ENCODE measurements around the gene NMRK1. TPM values are rescaled to one million over a fixed set of nuclear protein-coding genes. Genes with fewer than 3 reads are reported as not detected.

The NMRK1 gene
- 26.1 TPM for total RNA-seq
- 126 TPM for polyA plus RNA-seq
- long read RNA-seq, donor 1, partial matches to known transcripts = 0 of 2 reads
- long read RNA-seq, donor 1, other reads (novel, unspliced or antisense) = 0 of 2 reads
- long read RNA-seq, donor 2 = 0 reads
- long read RNA-seq, donor 3, transcript NMRK1-201 (9 exons, 1,185 nt) = major isoform, 9 of 17 reads
- long read RNA-seq, donor 3, partial matches to known transcripts = 0 of 17 reads
- long read RNA-seq, donor 3, other reads (novel, unspliced or antisense) = 0 of 17 reads
- long read RNA-seq, donor 4, partial matches to known transcripts = 0 of 7 reads
- long read RNA-seq, donor 4, other reads (novel, unspliced or antisense) = 0 of 7 reads
- long read RNA-seq, donor 5, transcript NMRK1-201 (9 exons, 1,185 nt) = major isoform, 8 of 19 reads
- long read RNA-seq, donor 5, partial matches to known transcripts = 5 of 19 reads
- long read RNA-seq, donor 5, other reads (novel, unspliced or antisense) = 0 of 19 reads
- long read RNA-seq, donor 6, transcript NMRK1-202 (8 exons, 1,121 nt) = major isoform, 5 of 9 reads
- long read RNA-seq, donor 6, partial matches to known transcripts = 0 of 9 reads
- long read RNA-seq, donor 6, other reads (novel, unspliced or antisense) = 0 of 9 reads
- long read RNA-seq, donor 7, transcript NMRK1-201 (9 exons, 1,185 nt) = major isoform, 5 of 9 reads
- long read RNA-seq, donor 7, partial matches to known transcripts = 0 of 9 reads
- long read RNA-seq, donor 7, other reads (novel, unspliced or antisense) = 0 of 9 reads
- long read RNA-seq, donor 8, transcript NMRK1-201 (9 exons, 1,185 nt) = major isoform, 5 of 8 reads
- long read RNA-seq, donor 8, partial matches to known transcripts = 0 of 8 reads
- long read RNA-seq, donor 8, other reads (novel, unspliced or antisense) = 0 of 8 reads
- long read RNA-seq, donor 9, transcript NMRK1-201 (9 exons, 1,185 nt) = major isoform, 5 of 40 reads
- long read RNA-seq, donor 9, partial matches to known transcripts = 0 of 40 reads
- long read RNA-seq, donor 9, other reads (novel, unspliced or antisense) = 33 of 40 reads
- long read RNA-seq, donor 10, transcript NMRK1-201 (9 exons, 1,185 nt) = major isoform, 5 of 10 reads
- long read RNA-seq, donor 10, partial matches to known transcripts = 0 of 10 reads
- long read RNA-seq, donor 10, other reads (novel, unspliced or antisense) = 0 of 10 reads

DNA sequence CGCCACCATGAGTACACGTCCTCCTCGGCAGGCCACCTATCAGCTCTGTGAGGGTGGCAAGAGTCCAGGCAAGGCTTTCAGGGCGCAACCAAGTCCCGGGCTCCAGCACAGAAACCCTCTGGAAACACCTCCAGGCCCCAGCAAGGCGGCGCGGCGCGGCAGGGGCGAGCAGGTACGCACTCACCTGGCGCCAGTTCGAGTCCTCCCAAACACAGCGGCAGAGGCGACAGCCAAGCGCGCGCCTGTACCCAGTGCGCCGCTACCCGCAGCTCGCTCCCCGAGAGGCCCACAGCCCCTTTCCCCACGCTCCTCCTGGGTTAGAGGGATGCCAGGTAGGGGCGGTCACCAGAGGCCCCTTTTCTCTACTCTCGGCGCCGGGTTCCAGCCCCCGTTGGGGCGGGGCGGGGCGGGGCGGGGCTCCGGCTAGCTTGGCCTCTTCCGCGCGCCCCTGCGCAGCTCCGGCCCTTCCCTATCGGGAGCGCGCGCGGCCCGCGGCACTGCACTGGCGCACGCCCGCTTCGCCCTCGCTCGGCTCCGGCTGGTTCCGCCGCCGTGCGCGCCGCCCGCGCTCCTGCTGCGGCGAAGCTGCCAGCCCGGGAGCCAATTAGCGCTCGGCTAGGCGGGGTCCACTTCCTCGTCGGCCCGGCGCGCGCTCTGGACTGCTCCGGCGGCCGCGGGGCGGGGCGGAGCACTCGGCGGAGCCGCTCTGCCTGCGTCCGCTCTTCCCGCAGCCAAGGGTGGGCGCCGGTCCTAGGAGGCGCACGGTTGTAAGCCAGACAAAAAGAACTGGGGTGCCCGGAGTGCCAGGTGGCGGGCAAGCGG is at the start of gene NMRK1, which contains the start of gene OSTF1:
NMRK1 (minus strand) TSS at position 332 of the 822 bp plus-strand sequence. CDS start 5,040 bp downstream, outside the sequence.
OSTF1 (plus strand) TSS at position 691 of the 822 bp plus-strand sequence. CDS start 179 bp downstream, outside the sequence.
- DNase-seq (ENCODE audit: low read depth in 6 of 9, low spot score in 9 of 9) = peak; percentile 66 to 97 (median 92)
- peak within 1 kb of the TSS; percentile 91 to 97 for H3K4me3 ChIP-seq (ENCODE audit: low read length in 2 of 2)
- under 1% methylated on average over 93 of the region's 93 CpGs for WGBS

GRCh38 chr9:75134495-75134894 is 46.5 kb upstream of the NMRK1 start:
- H3K36me3 ChIP-seq (ENCODE audit: control insufficient read depth in 2 of 2, insufficient read depth in 2 of 2, low read length in 1 of 2) = peaks cover 18 to 56% of the 10 kb centered on the region in 2 donors

More for the DNA sequence above, at the start of gene NMRK1, which contains the start of gene OSTF1:
- no peaks in the 10 kb centered on the region for H3K9me3 ChIP-seq (ENCODE audit: control insufficient read depth in 2 of 2, insufficient read depth in 1 of 2, low read length in 1 of 2)
- no peaks in the 10 kb centered on the region for H3K27me3 ChIP-seq (ENCODE audit: control insufficient read depth in 2 of 2, insufficient read depth in 1 of 2, low read length in 1 of 2)
- peak within 1 kb of the TSS; percentile 95 to 98 for H3K27ac ChIP-seq (ENCODE audit: low read depth in 1 of 2, low read length in 1 of 2)
- peaks cover 11 to 15% of the 10 kb centered on the region in 2 donors for H3K4me1 ChIP-seq (ENCODE audit: control insufficient read depth in 2 of 2, insufficient read depth in 2 of 2, low read length in 2 of 2)
- no peaks in the 10 kb centered on the region for H3K36me3 ChIP-seq (ENCODE audit: control insufficient read depth in 2 of 2, insufficient read depth in 2 of 2, low read length in 1 of 2)

DNA sequence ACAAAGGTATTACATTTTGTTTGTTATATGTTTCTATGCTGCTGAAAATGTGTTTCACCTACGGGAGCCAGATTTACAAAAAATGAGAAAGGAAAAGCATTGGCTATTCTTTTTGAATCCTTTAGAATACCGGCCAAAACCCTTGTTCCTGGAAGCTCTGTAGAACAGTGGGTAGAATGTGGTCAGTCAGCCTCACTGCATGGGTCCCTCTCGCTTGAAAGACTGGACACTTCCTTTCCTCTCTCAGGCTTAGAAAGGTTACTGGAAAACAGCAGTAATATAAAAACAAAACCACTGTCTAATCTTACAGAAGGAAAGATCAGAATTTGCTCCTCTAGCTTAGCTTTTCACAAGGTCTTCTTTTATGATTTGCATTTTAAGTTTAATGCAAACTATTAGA is 45.4 kb upstream of the NMRK1 start:
- H3K4me1 ChIP-seq (ENCODE audit: control insufficient read depth in 2 of 2, insufficient read depth in 2 of 2, low read length in 2 of 2) = no peaks in the 10 kb centered on the region
- no peaks in the 10 kb centered on the region for H3K9me3 ChIP-seq (ENCODE audit: control insufficient read depth in 2 of 2, insufficient read depth in 1 of 2, low read length in 1 of 2)
- WGBS = 95% methylated on average over 3 of the region's 3 CpGs
- no peak overlapping the region for H3K4me3 ChIP-seq (ENCODE audit: low read length in 2 of 2)
- peaks cover 18 to 61% of the 10 kb centered on the region in 2 donors for H3K36me3 ChIP-seq (ENCODE audit: control insufficient read depth in 2 of 2, insufficient read depth in 2 of 2, low read length in 1 of 2)
- H3K27me3 ChIP-seq (ENCODE audit: control insufficient read depth in 2 of 2, insufficient read depth in 1 of 2, low read length in 1 of 2) = no peaks in the 10 kb centered on the region
- no peak overlapping the region for H3K27ac ChIP-seq (ENCODE audit: low read depth in 1 of 2, low read length in 1 of 2)
- DNase-seq (ENCODE audit: low read depth in 6 of 9, low spot score in 9 of 9) = no peak

More at GRCh38 chr9:75134495-75134894, 46.5 kb upstream of the NMRK1 start:
- Histone ChIP-seq H3K4me1 (ENCODE audit: control insufficient read depth in 2 of 2, insufficient read depth in 2 of 2, low read length in 2 of 2) (no peaks in the 10 kb centered on the region), H3K4me3 (ENCODE audit: low read length in 2 of 2) (no peak overlapping the region), H3K27me3 (ENCODE audit: control insufficient read depth in 2 of 2, insufficient read depth in 1 of 2, low read length in 1 of 2) (no peaks in the 10 kb centered on the region), H3K27ac (ENCODE audit: low read depth in 1 of 2, low read length in 1 of 2) (no peak overlapping the region), H3K9me3 (ENCODE audit: control insufficient read depth in 2 of 2, insufficient read depth in 1 of 2, low read length in 1 of 2) (no peaks in the 10 kb centered on the region)
- 78% methylated on average over 2 of the region's 2 CpGs for WGBS
- no peak for DNase-seq (ENCODE audit: low read depth in 6 of 9, low spot score in 9 of 9)

- no peaks in the 10 kb centered on the region for H3K4me1 ChIP-seq (ENCODE audit: control insufficient read depth in 2 of 2, insufficient read depth in 2 of 2, low read length in 2 of 2)
- no peak overlapping the region for H3K4me3 ChIP-seq (ENCODE audit: low read length in 2 of 2)
- WGBS = 96% methylated on average over 4 of the region's 4 CpGs
- no peaks in the 10 kb centered on the region for H3K27me3 ChIP-seq (ENCODE audit: control insufficient read depth in 2 of 2, insufficient read depth in 1 of 2, low read length in 1 of 2)
- DNase-seq (ENCODE audit: low read depth in 6 of 9, low spot score in 9 of 9) = no peak
- H3K9me3 ChIP-seq (ENCODE audit: control insufficient read depth in 2 of 2, insufficient read depth in 1 of 2, low read length in 1 of 2) = no peaks in the 10 kb centered on the region
- H3K36me3 ChIP-seq (ENCODE audit: control insufficient read depth in 2 of 2, insufficient read depth in 2 of 2, low read length in 1 of 2) = peaks cover 18 to 51% of the 10 kb centered on the region in 2 donors
- H3K27ac ChIP-seq (ENCODE audit: low read depth in 1 of 2, low read length in 1 of 2) = no peak overlapping the region
Observed at GRCh38 chr9:75132244-75132643, 44.3 kb upstream of the NMRK1 start.

GRCh38 chr9:75131700-75132099 is 43.7 kb upstream of the NMRK1 start:
- Histone ChIP-seq H3K4me3 (ENCODE audit: low read length in 2 of 2) (no peak overlapping the region), H3K27ac (ENCODE audit: low read depth in 1 of 2, low read length in 1 of 2) (no peak overlapping the region), H3K9me3 (ENCODE audit: control insufficient read depth in 2 of 2, insufficient read depth in 1 of 2, low read length in 1 of 2) (no peaks in the 10 kb centered on the region), H3K4me1 (ENCODE audit: control insufficient read depth in 2 of 2, insufficient read depth in 2 of 2, low read length in 2 of 2) (no peaks in the 10 kb centered on the region), H3K36me3 (ENCODE audit: control insufficient read depth in 2 of 2, insufficient read depth in 2 of 2, low read length in 1 of 2) (peaks cover 18 to 46% of the 10 kb centered on the region in 2 donors), H3K27me3 (ENCODE audit: control insufficient read depth in 2 of 2, insufficient read depth in 1 of 2, low read length in 1 of 2) (no peaks in the 10 kb centered on the region)
- 96% methylated on average over 3 of the region's 3 CpGs for WGBS
- no peak for DNase-seq (ENCODE audit: low read depth in 6 of 9, low spot score in 9 of 9)

DNA sequence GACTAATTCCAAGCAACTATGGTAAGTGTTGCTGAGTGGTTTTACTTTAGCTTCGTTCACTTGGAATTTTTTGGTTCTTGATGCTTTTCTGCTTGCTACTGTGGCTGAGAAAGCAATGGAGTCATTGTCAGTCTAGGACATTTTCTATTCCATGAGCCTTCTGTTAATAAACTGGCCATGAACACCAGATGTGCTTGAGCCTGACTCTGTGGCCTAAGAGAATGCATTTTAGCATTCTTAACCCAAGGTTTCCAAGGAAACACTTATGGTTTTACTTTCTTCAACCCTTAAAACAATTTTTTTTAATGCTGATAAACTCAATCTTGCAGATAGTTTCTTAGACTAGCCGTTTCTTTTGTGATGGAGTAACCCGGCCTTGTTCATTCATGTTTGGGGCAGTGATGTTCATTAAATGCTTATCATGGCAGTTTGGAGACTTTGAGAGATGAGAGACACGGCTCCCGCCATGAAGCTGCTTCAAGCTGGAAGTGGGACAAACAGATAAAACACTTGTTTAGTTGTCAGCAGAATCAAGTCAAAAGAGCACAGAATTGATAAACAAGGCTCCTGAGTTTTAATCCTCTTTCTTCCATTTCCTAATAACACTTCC is 42.8 kb upstream of the NMRK1 start:
- Histone ChIP-seq H3K27me3 (ENCODE audit: control insufficient read depth in 2 of 2, insufficient read depth in 1 of 2, low read length in 1 of 2) (no peaks in the 10 kb centered on the region), H3K27ac (ENCODE audit: low read depth in 1 of 2, low read length in 1 of 2) (no peak overlapping the region), H3K4me1 (ENCODE audit: control insufficient read depth in 2 of 2, insufficient read depth in 2 of 2, low read length in 2 of 2) (no peaks in the 10 kb centered on the region), H3K9me3 (ENCODE audit: control insufficient read depth in 2 of 2, insufficient read depth in 1 of 2, low read length in 1 of 2) (no peaks in the 10 kb centered on the region), H3K4me3 (ENCODE audit: low read length in 2 of 2) (no peak overlapping the region), H3K36me3 (ENCODE audit: control insufficient read depth in 2 of 2, insufficient read depth in 2 of 2, low read length in 1 of 2) (peaks cover 16 to 41% of the 10 kb centered on the region in 2 donors)
- DNase-seq (ENCODE audit: low read depth in 6 of 9, low spot score in 9 of 9) = no peak
- WGBS = 75% methylated on average over 5 of the region's 5 CpGs

- Histone ChIP-seq H3K27ac (ENCODE audit: low read depth in 1 of 2, low read length in 1 of 2) (no peak overlapping the region), H3K9me3 (ENCODE audit: control insufficient read depth in 2 of 2, insufficient read depth in 1 of 2, low read length in 1 of 2) (no peaks in the 10 kb centered on the region), H3K4me1 (ENCODE audit: control insufficient read depth in 2 of 2, insufficient read depth in 2 of 2, low read length in 2 of 2) (no peaks in the 10 kb centered on the region), H3K36me3 (ENCODE audit: control insufficient read depth in 2 of 2, insufficient read depth in 2 of 2, low read length in 1 of 2) (peaks cover 13 to 38% of the 10 kb centered on the region in 2 donors), H3K27me3 (ENCODE audit: control insufficient read depth in 2 of 2, insufficient read depth in 1 of 2, low read length in 1 of 2) (no peaks in the 10 kb centered on the region), H3K4me3 (ENCODE audit: low read length in 2 of 2) (no peak overlapping the region)
- no peak for DNase-seq (ENCODE audit: low read depth in 6 of 9, low spot score in 9 of 9)
- 98% methylated on average over 5 of the region's 5 CpGs for WGBS
Observed at GRCh38 chr9:75130172-75130571, 42.2 kb upstream of the NMRK1 start.

DNA sequence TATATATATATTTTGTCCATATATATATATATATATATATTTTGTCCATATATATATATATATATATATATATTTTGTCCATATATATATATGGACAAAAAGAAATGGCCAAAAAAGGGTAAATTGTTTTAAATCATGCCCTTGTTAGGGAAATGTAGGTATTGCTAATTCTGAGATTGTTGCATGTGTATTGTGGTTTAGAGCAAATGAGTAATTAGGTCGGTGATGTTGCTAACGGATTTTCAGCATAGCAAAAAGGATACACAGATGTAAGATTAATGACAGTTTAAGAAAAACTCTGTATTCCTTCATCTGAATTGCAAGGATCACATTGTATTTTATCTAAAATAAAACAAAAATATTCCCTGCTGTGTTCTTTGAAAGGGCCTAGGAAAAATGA is 40.6 kb upstream of the NMRK1 start:
- no peak overlapping the region for H3K4me3 ChIP-seq (ENCODE audit: low read length in 2 of 2)
- H3K36me3 ChIP-seq (ENCODE audit: control insufficient read depth in 2 of 2, insufficient read depth in 2 of 2, low read length in 1 of 2) = peaks cover 10 to 31% of the 10 kb centered on the region in 2 donors
- no peaks in the 10 kb centered on the region for H3K27me3 ChIP-seq (ENCODE audit: control insufficient read depth in 2 of 2, insufficient read depth in 1 of 2, low read length in 1 of 2)
- H3K27ac ChIP-seq (ENCODE audit: low read depth in 1 of 2, low read length in 1 of 2) = no peak overlapping the region
- H3K9me3 ChIP-seq (ENCODE audit: control insufficient read depth in 2 of 2, insufficient read depth in 1 of 2, low read length in 1 of 2) = no peaks in the 10 kb centered on the region
- no peak for DNase-seq (ENCODE audit: low read depth in 6 of 9, low spot score in 9 of 9)
- H3K4me1 ChIP-seq (ENCODE audit: control insufficient read depth in 2 of 2, insufficient read depth in 2 of 2, low read length in 2 of 2) = no peaks in the 10 kb centered on the region
- WGBS = 97% methylated on average over 2 of the region's 2 CpGs

Data from thymus (tissue), 14 donors.